Fibroblast of skin of abdomen (primary cell): Measurements from ENCODE around the gene SPRED2.
A peak's percentile ranks its signal among the peaks of the same experiment; 100 is the strongest.
"Not testable (repeated sequence)": the region's sequence is repeated elsewhere in the genome, so short reads cannot be mapped to it uniquely, and the experiment has no call there.

ENCODE experiments used
- DNase-seq: peaks from one replicate; pipeline ENCODE4 v3.0.0-alpha.2; 2013

SPRED2 gene

DNA sequence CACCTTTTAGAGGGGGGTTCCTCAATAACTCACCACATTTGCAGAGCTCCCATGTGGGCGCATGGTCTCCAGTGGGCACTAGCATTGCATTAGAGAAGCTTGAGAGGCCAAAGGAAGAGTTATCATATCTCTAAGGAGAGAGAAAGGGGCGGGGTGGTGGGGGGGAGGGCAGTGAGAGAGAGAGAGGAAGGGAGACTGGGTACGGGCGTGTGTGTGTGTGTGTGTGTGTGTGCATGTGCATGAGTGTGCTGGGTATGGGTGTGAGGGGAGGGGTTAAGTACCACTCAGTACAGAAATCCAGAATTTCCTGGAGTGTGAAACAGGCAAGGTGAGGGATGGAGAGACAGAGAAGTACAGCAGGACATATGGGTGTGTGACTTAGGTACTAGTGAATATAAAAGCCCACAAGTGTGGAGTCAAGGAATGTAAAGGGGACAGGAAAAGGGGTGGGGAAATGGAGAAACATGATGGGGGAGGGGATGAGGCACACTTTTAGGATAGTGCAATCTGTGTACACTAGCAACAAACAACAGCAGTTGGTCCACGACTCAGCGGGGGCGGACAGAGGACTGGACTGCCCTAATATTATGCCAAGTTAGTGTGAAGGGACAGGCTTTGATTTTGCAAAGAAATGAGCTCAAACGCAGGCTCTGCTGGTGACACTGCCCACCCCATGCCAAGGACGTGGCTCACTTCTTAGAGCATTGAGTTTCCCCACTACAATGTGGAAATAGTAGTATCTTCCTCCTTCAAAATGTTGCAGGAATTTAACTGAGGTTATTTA, 91.3 kb downstream of the SPRED2 start:
- DNase-seq, result no peak

DNA sequence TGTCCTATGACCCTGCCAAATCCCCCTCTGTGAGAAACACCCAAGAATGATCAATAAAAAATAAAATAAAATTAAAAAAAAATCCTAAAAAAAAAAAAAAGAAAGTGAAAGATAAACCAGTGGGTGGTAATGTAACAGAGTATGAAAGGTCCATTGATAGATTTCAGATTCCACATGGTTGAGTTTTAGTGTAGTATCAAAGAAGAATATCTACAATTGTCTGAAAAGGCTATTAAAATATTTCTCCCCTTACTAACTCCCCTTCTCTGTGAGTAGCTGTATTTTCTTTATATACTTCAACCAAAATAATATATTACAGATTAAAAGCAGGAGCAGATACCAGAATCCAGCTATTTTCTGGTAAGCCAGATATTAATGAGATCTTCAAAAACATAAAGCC, 92.8 kb downstream of the SPRED2 start:
- DNase-seq, result no peak

DNA sequence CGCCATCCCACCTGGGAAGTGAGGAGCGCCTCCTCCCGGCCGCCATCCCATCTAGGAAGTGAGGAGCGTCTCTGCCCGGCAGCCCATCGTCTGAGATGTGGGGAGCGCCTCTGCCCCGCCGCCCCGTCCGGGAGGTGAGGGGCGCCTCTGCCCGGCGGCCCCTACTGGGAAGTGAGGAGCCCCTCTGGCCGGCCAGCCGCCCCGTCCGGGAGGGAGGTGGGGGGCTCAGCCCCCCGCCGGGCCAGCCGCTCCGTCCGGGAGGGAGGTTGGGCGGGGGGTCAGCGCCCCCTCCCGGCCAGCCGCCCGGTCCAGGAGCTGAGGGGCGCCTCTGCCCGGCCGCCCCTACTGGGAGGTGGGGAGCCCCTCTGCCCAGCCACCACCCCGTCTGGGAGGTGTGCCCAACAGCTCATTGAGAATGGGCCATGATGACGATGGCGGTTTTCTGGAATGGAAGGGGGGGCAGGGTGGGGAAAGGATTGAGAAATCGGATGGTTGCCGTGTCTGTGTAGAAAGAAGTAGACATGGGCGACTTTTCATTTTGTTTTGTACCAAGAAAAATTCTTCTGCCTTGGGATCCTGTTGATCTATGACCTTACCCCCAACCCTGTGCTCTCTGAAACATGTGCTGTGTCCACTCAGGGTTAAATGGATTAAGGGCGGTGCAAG, 93.4 kb downstream of the SPRED2 start:
- not testable (repeated sequence) for DNase-seq

DNA sequence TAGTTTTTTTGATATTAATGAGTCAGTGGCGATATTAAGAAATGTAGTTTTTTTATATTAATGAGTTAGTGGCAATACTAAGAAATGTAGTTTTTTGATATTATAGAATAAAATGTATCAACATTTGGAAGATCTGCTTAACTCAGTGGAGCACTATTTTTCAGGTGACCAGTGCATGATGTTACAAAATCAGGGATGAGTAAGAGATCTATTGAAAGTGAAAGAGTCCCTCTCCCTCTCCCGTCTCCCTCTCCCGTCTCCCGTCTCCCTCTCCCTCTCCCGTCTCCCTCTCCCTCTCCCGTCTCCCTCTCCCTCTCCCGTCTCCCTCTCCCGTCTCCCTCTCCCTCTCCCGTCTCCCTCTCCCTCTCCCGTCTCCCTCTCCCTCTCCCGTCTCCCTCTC, 94.5 kb downstream of the SPRED2 start:
- not testable (repeated sequence) for DNase-seq

DNA sequence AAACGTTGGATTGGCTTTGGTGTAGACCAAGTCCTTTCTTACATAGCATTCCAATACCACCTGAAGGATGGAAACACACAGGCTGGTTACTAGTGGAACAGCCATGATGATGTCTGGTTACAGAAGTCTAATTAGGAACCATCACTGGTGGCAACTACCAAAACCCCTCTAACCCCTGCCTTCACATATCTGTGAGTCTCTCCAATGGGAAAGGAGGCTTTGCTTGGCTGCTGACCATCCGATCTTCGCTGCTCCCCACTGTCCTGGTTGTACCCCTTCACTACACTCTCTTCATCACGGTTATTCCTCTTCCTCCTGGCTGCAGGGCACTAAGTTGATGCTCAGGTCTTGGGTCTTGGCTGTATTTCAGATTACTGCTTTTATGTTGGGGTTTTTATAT, 97.7 kb downstream of the SPRED2 start:
- DNase-seq, result no peak

DNA sequence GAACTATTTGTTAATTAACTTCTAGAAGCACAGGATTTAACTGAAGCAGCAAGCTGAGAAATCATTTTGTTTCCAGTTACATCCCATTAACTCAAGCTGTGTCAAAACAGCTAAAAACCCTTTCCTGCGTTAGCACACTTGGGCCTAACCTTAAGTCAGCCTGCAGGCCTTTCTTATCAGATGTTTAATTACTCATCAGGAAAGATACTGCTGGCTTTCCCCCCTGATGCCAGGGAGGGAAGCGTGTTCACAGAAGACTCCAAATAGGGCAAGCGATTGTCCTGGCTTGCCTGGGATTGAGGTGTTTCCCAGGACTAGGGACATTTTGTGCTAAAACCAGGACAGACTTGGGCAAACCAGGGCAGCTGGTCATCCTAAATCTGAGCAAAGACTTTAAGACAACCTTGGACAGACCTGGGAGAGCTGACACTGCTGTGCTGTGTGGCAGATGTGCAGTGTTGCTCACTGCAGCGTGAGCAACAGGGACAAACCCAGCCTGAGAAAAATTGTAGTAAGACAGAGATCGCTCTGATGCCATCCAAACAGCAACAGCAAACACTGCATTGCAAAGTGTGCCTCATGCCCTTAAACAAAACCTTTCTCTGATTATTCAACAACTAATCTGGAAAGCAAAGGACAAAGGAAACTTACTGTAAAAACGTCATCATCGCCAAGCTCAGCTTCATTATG, 100.9 kb downstream of the SPRED2 start:
- DNase-seq, result no peak

DNA sequence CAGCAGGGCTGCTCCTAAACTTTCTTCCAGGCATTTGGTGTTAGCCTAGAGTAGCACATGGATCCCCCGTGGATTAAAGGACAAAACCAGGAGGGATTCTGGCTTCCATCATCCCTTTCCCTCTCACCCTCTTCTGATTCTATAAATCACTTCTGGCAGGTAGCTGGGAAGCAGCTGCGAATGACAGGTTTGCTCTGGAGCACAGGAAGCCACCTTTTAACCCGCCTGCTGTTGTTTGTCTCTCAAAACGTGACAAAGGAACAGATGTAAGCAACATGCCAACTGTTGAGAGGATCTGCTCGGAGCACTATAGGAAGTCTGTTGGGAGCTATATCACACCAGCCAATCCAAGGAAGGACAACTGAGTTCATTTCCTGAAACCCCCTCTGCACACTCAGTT, 102.9 kb downstream of the SPRED2 start:
- no peak for DNase-seq

DNA sequence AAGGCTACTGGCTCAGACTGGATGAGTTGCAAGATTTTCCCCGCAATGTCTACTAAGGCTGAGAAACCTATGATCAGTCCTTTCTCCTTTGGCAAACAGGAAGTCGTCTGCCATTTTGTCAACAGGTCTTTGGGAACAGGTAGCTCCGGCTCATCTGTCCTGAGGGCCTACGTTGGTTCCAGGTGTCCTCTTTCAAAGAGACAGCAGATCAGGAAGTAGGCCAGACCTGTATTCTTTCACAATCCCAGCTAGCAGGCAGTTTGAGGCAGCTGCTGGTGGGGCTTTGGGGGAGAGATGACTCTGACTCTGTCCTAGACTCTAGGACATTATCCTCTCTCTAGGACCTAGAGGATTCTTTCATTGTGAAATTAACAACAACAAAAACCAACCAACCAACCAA, 106.1 kb downstream of the SPRED2 start:
- DNase-seq, result no peak

DNA sequence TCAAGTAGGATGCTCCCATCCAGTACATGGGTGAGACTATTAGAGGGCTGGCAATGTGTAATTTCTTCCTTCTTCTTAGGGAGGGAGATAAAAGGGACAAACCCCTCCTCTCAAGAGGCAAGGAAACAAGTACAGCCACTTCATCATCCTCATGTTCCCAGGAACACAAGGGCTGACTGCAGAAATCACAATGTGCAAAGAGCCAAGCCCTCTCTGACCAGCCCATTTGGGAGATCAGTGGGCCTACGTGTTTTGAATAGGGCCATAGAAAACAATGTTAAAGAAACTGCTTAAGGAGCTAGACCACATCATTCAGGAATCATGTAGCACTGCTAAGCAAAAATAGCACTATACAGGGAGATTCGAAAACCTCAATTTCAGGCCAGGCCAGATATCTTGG, 107.3 kb downstream of the SPRED2 start:
- no peak for DNase-seq

DNA sequence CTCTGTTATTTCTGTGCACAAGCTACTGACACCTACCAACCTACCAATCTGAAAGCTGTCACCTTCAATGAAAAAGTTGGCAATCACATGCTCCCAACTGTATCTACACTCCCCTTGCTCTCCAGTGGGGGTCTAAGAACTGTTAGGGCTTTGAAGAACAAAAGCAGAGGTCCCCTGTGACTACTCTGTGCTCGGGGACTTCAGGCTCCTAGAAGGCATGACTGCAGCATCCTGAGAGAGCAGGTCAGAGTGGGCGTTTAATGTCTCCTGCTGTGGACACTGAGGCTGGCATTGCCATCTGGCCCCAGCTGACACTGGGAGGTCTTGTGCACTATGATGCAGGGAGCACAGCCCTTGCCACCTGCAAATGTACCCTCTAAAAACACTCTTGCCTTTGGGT, 111.5 kb downstream of the SPRED2 start:
- no peak for DNase-seq

DNA sequence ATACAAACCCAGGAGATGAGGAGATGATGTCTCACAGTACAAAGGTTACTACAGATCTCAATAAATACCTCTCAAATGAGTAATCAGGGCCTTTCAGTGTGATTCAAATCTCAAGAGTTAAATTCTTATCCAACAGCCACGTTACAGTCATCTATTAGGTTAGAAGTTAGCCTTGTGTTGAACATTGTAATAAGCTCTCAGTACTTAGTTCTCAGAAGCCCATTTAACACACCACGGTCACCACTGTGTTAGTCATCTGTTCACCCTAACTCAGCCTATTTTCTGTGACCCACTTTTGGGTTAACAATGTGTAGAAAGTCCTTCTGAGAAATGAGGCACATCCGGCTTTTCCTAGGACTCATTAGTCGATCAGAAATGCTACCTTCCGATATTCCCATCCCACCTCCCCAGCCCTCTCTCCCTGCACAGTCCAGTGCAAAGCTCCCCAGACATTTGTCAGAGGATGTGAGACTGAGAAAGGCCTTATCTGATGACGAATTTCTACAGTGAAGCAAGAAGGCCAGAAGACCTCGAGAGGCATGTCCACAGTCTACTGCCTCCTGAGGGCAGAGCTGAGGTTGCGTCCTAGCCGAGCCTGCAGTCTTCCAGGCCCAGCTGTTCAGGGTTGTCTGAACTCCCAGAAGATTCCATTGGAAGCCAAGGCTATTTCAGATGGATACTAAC, 112.2 kb downstream of the SPRED2 start:
- peak; percentile 93 for DNase-seq

DNA sequence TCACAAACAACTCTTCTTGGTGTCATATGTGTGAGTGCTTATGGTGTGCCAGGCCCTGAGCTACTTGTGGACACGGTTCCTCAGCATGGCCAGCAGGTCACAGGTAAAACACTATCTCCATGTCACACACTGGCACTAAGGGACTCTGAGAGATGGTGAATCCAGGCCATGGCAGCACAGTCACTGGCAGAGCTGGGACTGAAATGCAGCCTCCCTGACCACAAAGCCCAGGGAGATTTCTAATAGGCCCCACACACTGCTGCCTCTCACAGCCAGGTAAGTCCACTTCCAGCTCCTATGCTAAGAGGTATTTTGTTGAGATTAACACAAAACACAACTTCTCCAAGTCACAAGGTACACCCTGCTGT, 112.7 kb downstream of the SPRED2 start:
- DNase-seq, result no peak

DNA sequence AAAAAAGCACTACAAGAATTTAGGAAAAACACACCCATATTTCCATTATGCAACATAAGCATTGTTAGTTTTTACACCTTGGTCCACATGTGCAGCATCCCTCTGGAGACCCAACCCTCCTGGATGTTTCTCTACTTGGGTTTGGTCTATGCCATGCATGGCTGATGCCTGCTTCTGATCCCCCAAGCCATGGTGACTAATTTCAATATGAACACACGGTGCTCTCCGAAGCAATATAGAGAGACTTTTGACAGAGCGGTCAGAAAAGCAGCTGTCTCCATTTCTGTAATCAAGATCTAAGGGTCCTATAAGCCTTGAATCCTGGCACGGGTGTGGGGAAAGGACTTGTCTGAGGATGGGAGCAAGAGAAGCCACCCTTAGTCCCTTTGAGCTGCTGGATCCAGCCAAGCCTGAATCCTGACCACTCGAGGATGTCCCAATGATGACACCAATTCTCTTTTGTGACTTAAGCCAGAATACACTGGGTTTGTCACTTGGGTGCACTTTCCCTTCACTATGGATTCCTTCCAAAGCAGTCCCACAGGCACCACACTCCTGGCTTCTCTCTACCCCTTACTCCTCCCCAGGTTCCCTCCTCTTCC, 113.2 kb downstream of the SPRED2 start:
- DNase-seq, result no peak

DNA sequence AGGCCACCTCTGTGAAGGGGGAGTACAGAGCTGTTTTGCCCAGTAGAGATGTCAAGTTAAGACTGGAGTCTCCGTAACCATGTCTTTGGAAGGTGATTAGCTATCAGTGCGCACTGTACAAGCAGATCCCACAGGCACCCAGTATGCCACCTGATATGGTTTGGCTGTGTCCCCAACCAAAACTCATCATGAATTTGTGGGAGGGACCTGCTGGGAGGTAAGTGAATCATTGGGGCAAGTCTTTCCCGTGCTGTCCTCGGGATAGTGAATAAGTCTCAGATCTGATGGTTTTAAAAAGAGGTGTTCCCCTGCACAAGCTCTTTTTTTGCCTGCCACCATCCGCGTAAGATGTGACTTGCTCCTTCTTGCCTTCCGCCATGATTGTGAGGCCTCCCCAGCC, 114.6 kb downstream of the SPRED2 start:
- no peak for DNase-seq

DNA sequence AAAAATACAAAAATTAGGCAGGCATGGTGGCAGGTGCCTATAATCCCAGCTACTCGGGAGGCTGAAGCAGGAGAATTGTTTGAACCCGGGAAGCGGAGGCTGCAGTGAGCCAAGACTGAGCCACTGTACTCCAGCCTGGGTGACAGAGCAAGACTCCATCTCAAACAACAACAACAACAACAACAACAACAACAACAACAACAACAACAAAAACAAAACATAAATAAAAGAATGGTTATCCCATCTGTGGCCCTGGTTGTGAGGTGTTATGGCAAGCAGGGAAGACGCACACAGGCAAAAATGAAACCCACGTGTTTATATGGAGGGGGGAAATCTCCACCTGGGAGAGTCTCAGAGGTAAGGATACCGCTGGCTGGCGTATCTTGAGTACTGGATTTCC, 115.0 kb downstream of the SPRED2 start:
- not testable (repeated sequence) for DNase-seq

DNA sequence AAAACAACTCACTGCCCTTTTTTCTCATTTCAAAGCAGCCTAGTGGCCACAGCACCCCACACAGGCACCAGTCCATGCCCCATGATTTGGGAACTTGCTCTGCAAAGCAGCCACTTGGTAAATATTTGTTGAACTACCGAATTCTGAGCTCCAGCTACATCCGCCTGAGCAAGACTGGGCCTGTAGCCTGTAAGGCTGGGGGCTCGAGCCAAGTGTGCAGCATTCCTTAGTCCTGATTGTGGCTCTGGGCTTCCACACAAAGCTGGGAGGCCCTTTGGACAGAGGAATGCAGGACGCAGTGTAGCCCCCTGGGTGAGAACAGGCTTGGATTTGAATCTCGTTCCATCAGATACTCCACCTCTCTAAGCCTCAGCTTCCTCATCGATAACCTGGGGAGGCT, 116.3 kb downstream of the SPRED2 start:
- peak; percentile 81 for DNase-seq

DNA sequence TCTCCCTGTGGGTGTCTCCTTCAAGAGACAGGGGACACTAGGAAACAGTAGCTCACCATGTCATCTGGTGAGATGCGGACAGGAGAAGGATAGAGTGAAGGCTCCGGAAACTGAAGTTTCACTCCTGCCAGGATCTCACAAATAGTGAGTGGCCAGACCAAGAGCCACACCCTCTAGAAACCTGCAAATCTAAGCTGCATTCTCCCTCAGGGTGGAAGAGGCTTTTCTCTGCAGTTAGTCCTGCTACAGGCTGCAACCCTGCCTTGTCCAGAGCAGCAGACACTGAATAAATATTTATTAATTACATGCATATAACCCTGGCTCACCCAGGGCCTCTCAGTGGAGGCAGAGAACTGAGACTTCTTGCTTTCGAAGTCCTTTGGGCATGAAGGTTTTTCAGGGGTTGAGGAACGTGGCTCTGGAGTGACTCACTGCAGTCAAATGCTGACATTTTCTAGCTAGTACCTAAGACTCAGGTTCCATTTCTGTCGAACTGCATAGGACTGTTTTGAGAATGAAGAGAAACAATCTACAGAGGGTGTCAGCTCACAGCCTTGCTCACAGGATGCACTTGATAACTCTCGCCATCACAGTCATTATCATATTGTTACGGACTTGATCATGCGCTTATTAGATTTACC, 117.5 kb downstream of the SPRED2 start:
- DNase-seq, result no peak

DNA sequence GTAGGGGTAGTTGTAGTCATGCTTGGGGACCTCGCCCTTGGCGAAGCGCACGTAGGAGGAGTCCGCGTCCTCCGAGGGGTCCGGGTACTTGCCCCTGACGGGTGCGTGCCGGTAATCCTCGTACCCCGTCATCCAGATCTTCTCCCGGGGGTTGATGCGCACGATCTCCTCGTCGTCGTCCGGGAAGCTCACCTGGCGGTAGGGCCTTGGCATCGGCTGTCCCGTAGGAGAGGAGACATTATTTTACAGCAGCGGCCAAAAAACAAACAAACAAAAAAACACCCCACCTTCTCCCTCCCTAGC, 118.5 kb downstream of the SPRED2 start:
- DNase-seq, result no peak

DNA sequence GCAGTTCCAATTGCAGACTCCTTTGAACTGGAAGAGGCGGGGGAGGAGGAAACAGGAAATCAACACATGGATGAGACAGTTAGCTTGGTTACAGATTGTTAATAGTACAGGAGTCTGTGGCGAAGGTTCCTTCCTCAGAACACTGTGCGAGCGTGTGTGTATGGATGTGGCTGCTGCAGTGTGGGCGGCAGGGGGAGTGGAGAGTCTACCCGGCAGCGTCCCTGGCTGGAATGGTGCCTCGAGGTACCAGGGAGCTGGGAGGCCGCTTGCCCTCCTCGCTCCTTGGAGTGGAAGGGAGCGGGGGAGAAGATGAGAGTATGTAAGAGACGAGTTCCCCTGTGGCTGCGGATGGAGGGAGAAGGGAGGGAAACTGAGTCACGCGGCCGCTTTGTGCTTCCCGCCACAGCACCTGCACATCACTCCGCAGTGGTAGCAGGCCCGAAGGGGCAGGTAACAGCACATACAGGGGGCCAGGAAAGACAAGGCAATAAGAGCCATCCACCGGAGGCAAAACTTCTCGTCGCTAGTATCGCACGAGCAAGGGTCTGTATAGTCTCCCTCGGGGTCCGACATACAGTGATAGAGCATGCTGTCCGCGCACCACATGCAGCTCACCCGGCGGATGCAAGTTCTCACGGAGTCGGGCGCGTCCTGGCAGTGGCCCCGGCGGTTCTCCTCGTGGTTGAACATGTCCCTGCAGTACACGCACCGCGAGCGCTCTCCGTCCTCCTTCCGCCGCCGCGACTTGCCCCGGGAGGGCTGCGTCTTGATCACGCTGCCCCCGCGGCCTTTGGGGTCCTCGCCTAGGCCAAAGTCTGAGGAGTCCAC, 119.1 kb downstream of the SPRED2 start:
- peak; percentile 36 for DNase-seq

DNA sequence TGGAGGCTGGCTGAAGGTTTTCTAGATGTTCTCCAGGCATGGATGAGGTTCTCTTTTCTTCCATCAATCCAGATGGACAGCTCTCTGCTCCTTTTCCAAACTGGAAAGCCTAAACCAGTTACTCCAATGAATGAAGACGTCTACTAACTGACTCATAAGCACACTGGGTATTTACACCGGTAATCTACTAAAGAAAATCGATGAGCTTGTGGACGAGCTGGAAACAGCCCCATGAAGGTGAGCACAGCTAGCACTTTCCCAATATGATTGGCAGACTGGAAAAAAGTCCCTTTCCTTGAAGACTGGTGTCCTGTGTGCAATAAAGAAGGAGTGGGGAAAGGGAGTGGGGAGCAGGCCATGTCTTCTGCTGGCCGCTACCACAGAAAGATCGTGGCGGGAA, 120.8 kb downstream of the SPRED2 start:
- DNase-seq, result no peak

DNA sequence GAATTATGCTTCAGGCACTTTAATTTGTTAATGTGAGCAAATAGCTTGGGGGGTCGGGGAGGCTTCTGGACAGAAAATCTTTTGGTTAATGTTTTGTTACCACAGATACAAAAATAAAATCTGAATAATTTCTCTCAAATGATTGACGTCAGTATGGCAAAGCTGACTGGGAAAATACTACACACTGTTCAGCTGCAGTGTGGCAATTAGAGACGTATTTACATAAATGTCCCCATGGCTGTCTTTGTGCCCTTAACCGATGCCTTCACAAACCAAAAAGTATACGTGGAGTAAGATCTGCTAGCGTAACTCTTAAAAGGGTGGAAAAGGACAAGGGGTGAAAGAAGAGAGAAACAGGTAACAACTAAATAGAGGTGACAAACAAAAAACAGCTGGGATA, 121.3 kb downstream of the SPRED2 start:
- DNase-seq, result no peak

DNA sequence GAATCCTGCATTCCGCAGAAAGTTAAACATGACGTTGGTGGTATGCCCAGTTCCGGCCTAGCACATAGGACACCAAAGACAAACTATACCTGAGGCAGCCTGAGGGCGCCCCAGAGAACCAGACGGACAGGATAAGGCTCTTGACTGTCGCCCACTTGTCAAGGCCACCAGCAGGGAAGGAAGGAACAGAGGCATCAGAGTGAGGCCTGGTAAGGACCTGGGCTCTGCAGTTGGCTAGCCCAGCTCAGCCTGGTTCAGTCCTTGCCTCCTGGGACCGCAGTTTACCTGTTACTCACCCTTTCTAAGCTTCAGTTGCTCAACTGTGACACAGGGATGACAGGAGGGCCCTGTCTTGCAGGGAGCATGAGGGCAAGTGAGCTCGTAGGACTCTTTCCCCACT, 122.7 kb downstream of the SPRED2 start:
- no peak for DNase-seq
